GM19467 (cell line): Measurements from ENCODE around the gene SSH2.
"Not testable (repeated sequence)": the region's sequence is repeated elsewhere in the genome, so short reads cannot be mapped to it uniquely, and the experiment has no call there.

Source experiments
- ATAC-seq: cut with Tn5 transposase; IDR thresholded peaks from one replicate; pipeline ENCODE4 v1.9.1; 2021; ENCODE audit warnings: mild to moderate bottlenecking, moderate library complexity; ENCODE audit not compliant: unreplicated experiment

The SSH2 gene

DNA sequence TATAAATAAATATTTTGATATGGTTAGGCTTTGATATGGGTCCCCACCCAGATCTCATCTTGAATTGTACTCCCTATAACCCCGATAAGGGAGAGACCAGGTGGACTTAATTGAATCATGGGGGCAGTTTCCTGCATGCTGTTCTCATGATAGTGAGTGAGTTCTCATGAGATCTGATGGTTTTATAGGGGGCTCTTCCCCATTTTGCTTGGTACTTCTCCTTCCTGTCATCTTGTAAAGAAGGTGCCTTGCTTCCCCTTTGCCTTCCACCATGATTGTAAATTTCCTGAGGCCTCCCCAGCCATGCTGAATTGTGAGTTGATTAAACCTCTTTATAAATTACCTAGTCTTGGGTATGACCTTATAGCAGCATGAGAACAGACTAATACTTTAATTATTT lies 55.7 kb downstream of the SSH2 start:
- not testable (repeated sequence) for ATAC-seq

- no peak for ATAC-seq
Observed at GRCh38 chr17:29873476-29873875, 56.6 kb downstream of the SSH2 start.

GRCh38 chr17:29870836-29871465 lies 59.1 kb downstream of the SSH2 start:
- ATAC-seq: no peak

GRCh38 chr17:29867643-29868181 lies 62.3 kb downstream of the SSH2 start:
- ATAC-seq: no peak

DNA sequence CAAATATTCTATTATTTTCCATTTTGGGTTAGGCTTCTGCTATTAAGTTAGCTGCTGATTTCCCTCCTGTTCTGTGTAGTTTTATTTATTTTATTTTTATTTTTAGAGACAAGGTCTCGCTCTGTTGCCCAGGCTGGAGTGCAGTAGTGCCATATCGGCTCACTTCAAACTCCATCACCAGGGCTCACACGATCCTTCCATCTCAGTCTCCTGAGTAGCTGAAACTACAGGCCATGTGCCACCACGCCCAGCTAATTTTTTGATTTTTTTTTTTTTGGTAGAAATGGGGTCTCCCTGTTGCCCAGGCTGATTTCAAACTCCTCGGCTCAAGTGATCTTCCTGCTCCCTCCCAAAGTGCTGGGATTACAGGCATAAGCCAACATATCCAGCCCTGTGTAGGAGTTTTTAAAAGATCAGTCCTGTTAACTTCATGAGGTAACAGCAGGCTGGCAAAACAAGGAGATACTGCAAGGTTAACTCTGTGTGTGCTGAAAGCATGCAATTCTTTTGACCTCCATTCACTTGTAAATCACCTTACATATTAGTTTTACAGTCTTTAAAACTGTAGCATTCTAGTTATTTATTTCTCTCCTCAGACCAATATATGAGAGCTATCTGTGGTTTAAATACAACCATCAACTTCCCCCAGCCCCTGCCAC lies 63.2 kb downstream of the SSH2 start:
- ATAC-seq: no peak

DNA sequence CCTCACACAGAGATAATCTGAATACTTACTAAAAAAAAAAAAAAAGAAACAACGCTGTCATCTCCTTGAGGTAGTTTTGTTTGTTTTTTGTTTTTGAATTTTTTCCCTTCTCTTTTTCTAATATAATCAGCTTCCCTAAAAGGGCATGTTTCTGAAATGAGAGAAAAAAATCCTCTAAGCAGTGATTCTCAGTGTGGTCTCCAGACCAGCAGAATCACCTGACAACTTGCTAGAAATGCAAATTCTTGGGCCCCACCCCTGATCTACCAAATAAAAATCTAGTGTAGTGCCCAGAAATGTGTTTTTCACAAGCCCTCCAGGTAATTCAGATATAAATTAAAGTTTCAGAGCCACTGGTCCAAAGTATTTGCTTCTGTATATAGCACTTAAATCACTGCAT lies 65.4 kb downstream of the SSH2 start:
- ATAC-seq: no peak

DNA sequence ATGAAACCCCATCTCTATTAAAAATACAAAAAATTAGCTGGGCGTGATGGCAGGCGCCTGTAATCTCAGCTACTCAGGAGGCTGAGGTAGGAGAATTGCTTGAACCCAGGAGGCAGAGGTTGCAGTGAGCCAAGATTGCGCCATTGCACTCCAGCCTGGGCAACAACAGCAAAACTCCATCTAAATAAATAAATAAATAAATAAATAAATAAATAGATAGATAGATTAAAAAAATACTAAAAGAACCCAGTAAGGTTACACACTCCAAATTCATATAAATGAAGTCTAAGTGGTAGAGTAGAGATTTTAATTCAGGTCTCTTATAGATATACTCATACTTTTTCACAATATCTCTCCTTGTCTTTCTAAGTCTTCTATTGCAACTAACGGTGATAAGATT lies 65.9 kb downstream of the SSH2 start:
- not testable (repeated sequence) for ATAC-seq

- no peak for ATAC-seq
Observed at GRCh38 chr17:29862951-29863350, 67.1 kb downstream of the SSH2 start.

GRCh38 chr17:29862127-29862526 lies 67.9 kb downstream of the SSH2 start:
- no peak for ATAC-seq

DNA sequence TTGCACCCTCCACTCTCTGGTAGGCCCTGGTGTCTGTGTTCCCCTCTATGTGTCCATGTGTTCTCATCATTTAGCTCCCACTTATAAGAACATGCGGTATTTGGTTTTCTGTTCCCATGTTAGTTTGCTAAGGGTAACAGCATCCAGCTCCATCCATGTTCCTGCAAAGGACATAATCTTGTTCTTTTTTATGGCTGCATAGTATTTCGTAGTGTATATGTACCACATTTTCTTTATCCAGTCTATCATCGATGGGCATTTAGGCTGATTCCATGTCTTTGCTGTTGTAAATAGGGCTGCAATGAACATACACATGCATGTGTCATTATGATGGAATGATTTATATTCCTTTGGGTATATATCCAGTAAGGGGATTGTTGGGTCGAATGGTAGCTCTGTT lies 70.6 kb downstream of the SSH2 start:
- ATAC-seq: not testable (repeated sequence)

DNA sequence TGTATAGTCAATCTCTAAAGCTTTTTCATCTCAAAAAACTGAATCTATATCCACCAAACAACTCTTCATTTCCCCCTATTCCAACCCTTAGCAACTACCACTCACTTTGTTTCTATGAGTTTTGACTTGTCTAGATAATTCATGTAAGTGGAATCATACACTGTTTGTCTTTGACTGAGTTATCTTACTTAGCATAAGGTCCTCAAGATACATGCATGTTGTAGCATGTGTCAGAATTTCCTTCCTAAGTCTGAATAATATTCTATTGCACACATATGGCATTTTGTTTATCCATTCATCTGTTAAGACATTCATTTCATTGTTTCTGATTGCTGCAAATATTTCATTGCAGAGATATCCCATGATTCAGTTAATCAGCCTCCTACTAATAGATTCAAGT lies 72.2 kb downstream of the SSH2 start:
- no peak for ATAC-seq

DNA sequence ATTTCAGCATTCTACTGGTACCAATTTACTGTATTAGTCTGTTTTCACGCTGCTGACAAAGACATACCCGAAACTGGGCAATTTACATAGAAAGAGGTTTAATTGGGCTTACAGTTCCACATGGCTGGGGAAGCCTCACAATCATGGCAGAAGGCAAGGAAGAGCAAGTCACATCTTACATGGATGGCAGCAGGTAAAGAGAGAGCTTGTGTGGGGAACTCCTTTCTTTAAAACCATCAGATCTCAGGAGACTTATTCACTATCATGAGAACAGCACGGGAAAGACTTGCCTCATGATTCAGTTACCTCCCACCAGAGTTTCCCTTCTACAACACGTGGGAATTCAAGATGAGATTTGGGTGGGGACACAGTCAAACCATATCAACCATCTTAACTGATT lies 72.9 kb downstream of the SSH2 start:
- not testable (repeated sequence) for ATAC-seq

GRCh38 chr17:29855686-29856085 lies 74.3 kb downstream of the SSH2 start:
- ATAC-seq: no peak

DNA sequence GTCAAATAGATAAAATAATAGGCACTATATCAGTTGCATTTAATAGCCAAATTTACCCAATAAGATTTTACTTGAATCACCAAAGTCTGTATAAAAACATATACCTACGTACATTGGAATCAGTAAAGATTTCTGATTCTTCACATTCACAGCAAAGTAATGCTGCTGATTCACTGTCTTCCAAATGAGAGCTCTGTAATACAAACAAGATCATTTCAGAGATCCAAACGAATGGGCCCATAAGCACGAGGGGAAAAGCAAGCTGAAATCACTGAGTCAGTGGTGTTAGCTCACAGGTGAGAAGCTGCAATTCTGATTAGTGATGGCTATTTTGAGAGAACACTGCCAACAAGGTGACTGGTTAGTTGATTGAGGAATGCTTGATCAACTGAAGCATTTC lies 81.3 kb downstream of the SSH2 start:
- no peak for ATAC-seq

DNA sequence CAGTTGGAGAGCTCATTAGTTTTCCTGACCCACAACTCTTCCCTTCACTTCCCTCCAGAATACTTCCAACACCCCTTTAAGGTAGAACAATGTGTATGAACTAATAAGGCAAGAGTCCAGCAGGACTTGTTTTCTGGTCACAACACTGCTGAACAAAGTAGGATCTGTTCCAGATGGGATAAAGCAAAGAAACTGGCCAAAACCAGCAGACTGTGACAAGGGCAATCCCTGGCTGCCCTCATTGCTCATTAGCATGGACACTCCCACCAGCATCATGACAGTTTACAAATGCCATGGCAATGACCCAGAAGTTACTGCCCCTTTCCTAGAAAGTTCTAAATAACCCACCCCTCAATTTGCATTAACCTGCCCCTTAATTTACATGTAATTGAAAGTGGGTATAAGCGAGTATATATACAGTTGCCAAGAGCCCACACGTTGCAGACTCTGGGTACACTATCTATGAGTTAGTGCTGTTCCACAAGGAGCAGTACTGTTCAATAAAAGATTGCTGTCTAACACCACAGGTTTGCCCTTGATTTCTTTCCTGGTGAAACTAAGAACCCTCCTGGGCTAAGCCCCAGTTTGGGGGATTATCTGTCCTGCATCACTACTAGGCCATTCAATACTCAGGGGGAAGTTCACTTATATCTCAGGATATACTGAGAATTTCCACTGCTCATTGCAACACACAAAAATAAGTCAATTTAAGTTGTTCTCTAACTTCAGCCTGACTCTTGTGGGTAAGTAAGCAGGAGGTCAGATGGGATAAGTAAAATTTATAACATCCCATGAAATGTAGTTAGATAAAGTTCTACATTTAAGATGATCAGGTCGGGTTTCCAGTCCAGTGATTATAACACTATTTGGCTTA lies 82.3 kb downstream of the SSH2 start:
- no peak for ATAC-seq

DNA sequence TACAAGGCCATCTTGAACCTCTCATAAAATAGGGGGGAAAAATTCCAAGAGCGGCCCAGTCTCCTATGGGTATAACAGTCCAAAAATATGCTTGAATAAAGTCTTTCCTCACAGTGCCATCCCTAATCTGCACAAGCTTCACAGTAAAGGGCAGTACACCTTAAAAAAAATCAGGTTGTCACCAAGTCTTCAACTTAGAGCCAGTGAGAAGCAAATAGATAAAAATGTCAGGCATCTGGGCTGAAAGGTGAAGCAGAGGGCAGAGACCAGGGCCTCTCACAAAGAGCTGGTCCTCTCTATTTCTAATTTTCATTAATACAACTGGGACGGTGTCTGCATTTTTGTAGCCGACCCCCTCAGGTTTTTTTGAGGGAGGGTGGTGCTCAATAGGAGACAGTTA lies 82.9 kb downstream of the SSH2 start:
- no peak for ATAC-seq

- ATAC-seq: no peak
Observed at GRCh38 chr17:29846298-29846697, 83.7 kb downstream of the SSH2 start.

DNA sequence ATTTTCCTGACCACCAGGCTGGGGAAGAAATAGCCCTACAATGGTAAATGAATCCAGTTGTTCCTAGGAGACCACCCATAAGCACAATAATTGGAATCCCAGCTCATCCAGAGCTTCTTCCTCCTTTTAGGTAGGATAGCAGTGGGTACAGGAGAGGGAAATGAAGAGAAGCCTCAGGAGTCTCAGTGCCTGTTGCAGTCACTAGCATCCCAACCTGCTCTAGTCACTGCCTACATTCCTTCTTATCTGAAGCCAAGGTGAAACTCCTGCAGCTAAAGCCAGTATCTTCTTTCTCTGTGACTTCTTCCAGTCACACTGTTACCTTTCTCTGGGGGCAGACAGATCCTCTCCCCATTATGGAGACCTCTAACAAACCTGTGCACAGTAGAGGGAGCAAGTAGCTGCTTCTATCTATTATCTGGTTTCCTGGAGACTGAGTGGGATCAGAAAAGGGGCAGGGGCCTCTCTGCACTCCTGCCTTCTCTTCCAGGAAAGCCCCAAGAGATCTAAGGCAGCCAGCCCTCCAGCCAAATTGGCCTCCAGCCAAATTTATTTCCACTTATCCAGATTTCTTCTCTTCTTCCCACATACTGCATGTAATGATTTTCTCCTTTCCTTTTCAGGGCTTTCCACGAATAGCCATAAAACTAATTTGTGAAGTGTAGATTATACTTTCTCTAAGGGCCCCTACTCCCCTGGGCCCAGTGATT lies 85.5 kb downstream of the SSH2 start:
- no peak for ATAC-seq

DNA sequence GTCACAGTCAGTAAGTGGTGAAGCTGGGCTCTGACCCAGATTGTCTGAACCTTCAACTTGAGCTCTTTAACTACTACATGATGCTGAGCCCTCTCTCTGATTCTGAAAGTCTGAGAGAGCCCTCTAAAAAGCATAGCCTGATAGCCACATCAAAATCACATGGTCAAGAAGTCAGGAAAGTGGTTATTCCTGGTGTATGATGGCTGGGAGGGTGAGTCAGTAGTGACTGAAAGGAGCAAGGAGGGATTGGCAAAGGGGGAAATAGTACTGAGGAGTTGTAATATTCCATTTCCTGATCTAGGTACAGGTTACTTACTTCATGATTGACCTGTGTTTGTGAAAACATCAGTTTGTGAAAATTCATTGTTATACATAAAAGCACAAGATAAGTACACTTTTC lies 89.1 kb downstream of the SSH2 start:
- ATAC-seq: no peak

DNA sequence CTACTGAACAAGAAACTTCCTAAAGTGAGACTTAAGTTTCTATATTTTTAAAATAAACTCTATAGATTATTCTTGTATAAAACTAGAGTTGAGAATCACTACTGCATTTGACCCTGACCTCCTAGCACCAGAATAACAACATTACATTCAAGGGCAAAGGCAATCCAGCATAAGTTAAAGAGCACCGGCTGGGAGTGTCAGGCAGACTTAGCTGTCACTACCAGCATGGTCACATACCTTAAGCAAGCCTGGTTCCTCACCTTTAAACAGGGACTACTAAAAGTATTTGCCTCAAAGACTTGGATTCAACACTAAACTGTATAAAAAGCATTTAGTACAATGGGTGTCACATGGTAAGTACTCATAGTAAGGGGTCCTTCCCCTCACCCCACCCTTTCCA lies 90.4 kb downstream of the SSH2 start:
- no peak for ATAC-seq

GRCh38 chr17:29838961-29839360 lies 91.1 kb downstream of the SSH2 start:
- ATAC-seq: no peak
